CD4-positive, alpha-beta T cell treated with Interleukin-6 at 100 ng/mL for 8 hours (primary cell): ENCODE measurements around the gene SF3A2.

Experiments
- DNase-seq: peaks from one replicate; pipeline ENCODE4 v3.0.0-alpha.2; 2020; ENCODE audit warnings: mixed read lengths, low spot score

The SF3A2 gene

GRCh38 chr19:2291185-2291751 is 54.6 kb downstream of the SF3A2 start:
- DNase-seq, result no peak

GRCh38 chr19:2294687-2295335 is 58.2 kb downstream of the SF3A2 start:
- DNase-seq, result no peak

- DNase-seq, result no peak
These were observed 59.5 kb downstream of the SF3A2 start for GRCh38 chr19:2296141-2296540.
